Measurements from ENCODE around the gene SGMS1. TPM values are rescaled to one million over a fixed set of nuclear protein-coding genes. Genes with fewer than 3 reads are reported as not detected.

Gene SGMS1
- total RNA-seq, 2 experiments from 2014 or later, result 9.8 to 11.3 TPM

DNA sequence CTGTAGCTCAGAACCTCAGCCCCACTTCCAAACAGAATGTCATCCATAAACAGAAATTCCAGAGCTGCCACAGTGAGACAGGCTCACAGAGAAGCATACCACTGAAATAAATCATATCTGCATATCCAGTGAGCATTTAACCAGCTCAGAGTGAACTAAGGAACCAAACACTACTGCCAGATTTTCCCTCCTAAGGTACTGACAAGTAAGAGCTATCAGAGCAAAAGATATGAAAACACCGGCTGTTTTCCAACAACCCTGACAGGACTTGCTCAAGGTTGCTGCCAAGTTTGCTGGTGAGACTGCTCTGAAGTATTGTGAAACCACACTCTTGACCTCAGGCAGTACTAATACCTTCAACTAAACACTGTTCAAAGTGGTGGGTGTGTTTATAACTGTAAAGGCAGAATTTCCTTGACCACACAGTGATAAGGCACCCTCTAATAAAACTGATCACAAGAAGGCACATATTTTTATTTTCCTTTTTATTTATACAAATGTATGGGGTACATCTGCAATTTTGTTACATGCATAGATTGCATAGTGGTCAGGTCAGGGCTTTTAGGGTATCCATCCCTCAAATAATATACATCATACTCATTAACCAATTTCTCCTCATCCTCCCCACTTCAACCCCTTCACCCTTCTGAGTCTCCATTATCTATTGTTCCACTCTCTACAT lies 18.3 kb downstream of the SGMS1 start:
- peaks cover 4% of the 10 kb centered on the region for H3K36me3 Mint-ChIP-seq
- no peak overlapping the region for H3K4me3 Mint-ChIP-seq
- H3K27me3 Mint-ChIP-seq, result no peaks in the 10 kb centered on the region
- no peak for DNase-seq
- peaks cover 57% of the 10 kb centered on the region for H3K4me1 Mint-ChIP-seq
- H3K27ac Mint-ChIP-seq, result peak overlapping the region; percentile 5
- H3K9me3 Mint-ChIP-seq, result no peaks in the 10 kb centered on the region

DNA sequence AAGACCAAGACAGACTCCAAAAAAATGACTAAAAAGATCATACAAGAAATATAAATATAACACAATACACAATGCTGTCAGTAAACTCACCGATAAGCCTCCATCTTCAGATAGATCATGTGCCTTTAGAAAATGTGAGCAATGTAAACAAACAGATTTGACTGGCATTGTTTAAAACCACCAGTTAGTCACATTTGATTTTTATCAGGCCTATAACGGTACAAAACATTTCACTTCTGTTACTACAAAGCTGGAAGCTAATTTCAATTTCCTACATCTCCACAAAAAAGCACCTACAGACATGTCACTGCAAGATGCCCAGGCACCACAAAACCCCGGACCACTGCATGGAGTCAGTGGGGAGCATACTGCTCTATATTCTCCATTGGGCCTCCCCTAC lies 18.9 kb downstream of the SGMS1 start:
- Mint-ChIP-seq H3K9me3 (no peaks in the 10 kb centered on the region), H3K36me3 (peaks cover 4% of the 10 kb centered on the region), H3K4me3 (no peak overlapping the region), H3K27me3 (no peaks in the 10 kb centered on the region), H3K27ac (peak overlapping the region; percentile 5), H3K4me1 (peaks cover 55% of the 10 kb centered on the region)
- no peak for DNase-seq

DNA sequence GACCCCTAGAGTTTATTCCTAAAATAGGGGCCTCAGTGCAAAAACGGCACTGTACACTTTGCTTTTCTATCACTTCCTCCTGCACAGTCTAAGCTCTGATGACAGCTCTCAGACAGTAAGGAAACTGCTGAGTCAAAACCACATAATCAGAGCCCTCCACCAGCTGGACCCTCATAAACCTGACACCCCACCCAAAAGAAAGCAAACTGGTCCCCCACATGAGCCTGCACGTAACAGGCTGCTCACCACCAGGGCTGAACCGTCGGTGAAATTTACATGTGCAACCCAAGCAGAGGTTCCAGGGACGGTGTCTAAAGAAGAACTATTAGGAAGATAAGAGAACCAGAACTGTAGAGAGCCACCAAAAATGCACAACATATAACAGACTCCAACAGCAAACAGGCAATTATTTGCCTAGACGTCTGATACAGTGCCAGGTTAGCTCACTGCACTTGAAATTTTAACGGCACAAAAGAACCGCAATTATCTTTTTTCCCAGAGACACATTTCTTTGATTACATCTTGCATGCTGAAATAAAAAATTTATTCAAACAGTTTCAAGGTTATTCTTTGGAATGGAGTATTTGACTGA lies 19.6 kb downstream of the SGMS1 start:
- Mint-ChIP-seq H3K36me3 (peaks cover 4% of the 10 kb centered on the region), H3K9me3 (no peaks in the 10 kb centered on the region), H3K4me1 (peaks cover 55% of the 10 kb centered on the region), H3K27me3 (no peaks in the 10 kb centered on the region), H3K4me3 (peak overlapping the region; percentile 29), H3K27ac (peak overlapping the region; percentile 25)
- DNase-seq, result no peak

DNA sequence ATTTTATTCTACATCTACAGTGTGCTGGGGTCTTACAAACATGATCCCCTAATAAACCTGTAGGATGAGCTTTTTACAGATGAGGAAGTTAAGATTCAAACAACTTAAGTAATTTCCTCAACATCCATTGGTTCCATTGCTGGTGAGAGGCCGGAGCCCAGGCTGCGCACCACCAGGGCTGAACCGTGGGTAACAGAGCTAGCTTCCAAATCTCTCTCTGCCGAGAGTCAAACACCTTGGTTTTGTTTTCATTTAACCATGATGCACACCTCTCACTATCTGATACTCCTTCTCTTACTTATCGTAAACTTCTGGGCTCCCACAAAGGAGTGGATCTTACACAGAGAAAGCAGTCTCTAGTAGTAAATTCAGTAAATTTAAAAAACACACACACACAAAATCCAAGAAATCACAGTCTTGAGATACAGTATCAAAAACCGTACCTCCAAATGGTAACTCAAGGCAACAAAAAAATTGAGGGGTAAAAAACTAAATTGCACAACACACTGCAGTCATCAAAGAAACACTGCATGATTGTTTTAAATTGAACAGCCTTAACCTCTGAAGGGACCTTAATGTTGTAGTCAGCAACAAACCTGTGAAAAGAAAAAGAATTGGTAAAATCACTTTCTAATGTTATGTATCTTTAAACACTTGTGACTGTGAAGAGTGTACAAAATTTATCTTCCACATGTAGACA lies 20.5 kb downstream of the SGMS1 start:
- peaks cover 59% of the 10 kb centered on the region for H3K4me1 Mint-ChIP-seq
- H3K36me3 Mint-ChIP-seq, result peaks cover 4% of the 10 kb centered on the region
- no peak overlapping the region for H3K4me3 Mint-ChIP-seq
- no peak overlapping the region for H3K27ac Mint-ChIP-seq
- H3K27me3 Mint-ChIP-seq, result no peaks in the 10 kb centered on the region
- no peaks in the 10 kb centered on the region for H3K9me3 Mint-ChIP-seq
- DNase-seq, result no peak

DNA sequence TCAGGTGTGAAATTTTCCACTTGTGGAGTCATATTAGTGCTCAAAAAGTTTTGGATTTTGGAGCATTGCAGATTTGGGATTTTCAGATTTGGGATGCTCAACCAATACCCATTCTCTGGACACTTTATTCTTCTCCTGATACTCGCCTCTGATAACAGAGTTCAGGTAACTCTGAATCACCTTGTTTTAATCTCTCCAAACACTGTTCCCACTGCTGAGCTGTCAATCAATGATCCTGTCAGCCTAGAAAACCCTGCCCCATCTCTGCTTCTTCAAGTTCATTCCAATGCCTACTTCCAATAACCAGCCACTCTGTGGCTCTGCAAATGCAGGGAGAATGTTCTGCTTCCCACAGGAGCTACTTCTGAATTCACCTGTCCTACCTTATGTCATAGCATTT lies 21.8 kb downstream of the SGMS1 start:
- Mint-ChIP-seq H3K27ac (no peak overlapping the region), H3K4me1 (peaks cover 54% of the 10 kb centered on the region), H3K9me3 (no peaks in the 10 kb centered on the region), H3K27me3 (no peaks in the 10 kb centered on the region), H3K36me3 (peaks cover 4% of the 10 kb centered on the region), H3K4me3 (no peak overlapping the region)
- no peak for DNase-seq

DNA sequence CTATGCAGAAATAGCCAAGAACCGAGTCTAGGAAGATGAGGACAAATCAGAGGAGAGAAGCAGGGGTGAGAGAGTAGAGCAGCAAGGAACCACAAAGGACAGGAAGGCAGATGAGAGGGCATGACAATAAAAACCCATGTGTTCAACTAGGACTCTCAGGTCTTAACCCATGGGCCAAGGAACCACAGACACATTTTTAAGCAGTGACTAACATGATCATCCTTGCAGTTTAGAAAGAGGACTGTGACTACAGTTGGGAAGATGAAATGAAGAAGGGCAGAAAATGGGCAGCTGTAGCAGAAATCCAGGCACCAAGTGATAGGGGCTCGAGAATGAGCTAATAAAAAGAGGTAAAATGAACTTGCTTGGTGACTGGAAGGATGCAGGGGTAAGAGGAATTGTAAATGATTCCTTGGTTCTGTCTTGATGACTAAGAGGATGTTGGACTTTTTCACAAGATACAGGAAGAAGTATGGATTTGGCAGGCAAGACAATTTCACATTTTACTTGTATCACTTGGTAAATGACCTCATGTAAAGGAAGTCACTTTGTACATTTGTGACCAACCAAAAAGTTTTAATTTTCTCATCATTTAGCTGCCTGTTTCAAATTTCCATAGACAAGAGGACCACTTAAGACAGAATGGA lies 22.8 kb downstream of the SGMS1 start:
- Mint-ChIP-seq H3K36me3 (peaks cover 4% of the 10 kb centered on the region), H3K27ac (no peak overlapping the region), H3K27me3 (no peaks in the 10 kb centered on the region), H3K4me1 (peaks cover 47% of the 10 kb centered on the region), H3K4me3 (no peak overlapping the region), H3K9me3 (no peaks in the 10 kb centered on the region)
- no peak for DNase-seq

DNA sequence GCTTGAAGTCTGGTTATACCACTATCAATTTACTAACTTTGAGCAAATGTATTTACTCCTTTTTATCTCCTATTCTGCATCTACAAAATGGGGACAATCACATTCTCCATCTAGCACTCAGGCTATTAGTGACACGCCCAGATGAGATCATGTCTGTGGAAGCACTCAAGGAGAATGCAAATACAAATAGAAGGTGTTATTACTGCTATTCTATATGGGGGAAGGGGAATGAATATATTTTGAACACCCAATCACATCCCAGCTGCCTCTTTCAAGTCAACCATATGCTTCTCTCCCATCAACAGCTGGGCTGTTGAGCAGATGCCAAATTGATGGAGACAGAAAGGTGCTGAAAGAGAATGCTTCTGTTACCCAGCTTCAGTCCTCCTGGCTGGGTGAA lies 23.5 kb downstream of the SGMS1 start:
- Mint-ChIP-seq H3K36me3 (peaks cover 4% of the 10 kb centered on the region), H3K27me3 (no peaks in the 10 kb centered on the region), H3K4me3 (no peak overlapping the region), H3K9me3 (no peaks in the 10 kb centered on the region), H3K27ac (no peak overlapping the region), H3K4me1 (peaks cover 42% of the 10 kb centered on the region)
- no peak for DNase-seq

DNA sequence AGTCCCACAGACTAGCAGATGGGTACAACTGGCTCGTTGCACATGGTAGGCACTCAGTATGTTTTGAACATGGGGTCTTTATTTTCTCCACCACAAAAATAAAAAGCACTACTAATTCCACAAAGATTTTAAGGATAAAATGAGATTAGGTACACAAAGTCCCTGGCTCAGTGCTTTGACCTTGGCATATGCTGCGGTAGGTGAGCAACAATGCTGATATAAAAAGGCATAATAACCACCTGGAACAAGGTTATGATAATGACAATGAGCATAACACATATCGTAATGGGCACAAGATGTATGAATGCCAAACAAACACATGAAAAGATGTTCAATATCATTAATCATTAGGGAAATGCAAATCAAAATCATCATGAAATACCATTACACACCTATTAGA lies 26.9 kb downstream of the SGMS1 start:
- Mint-ChIP-seq H3K9me3 (no peaks in the 10 kb centered on the region), H3K36me3 (no peaks in the 10 kb centered on the region), H3K4me3 (no peak overlapping the region), H3K27me3 (no peaks in the 10 kb centered on the region), H3K4me1 (peaks cover 26% of the 10 kb centered on the region), H3K27ac (no peak overlapping the region)
- no peak for DNase-seq

DNA sequence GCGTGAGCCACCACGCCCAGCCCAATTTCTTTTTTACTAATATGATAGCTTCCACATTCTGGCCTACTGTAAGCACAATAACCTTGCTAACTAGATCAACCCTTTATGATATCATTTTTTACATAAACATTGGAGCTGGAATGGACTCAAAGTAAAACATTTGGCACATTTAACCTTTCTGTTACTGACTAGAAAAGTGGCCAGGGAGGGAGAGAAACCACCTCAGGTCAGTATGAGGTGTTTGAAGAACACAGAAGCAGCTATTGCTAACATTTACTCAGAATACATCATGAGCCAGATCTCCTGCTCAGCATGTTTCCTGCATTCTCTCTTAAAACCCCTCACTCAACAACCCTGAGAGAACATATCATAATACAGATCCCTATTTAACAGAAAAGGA lies 27.3 kb downstream of the SGMS1 start:
- Mint-ChIP-seq H3K27ac (no peak overlapping the region), H3K4me3 (no peak overlapping the region), H3K9me3 (no peaks in the 10 kb centered on the region), H3K4me1 (peaks cover 23% of the 10 kb centered on the region), H3K36me3 (no peaks in the 10 kb centered on the region), H3K27me3 (no peaks in the 10 kb centered on the region)
- no peak for DNase-seq

DNA sequence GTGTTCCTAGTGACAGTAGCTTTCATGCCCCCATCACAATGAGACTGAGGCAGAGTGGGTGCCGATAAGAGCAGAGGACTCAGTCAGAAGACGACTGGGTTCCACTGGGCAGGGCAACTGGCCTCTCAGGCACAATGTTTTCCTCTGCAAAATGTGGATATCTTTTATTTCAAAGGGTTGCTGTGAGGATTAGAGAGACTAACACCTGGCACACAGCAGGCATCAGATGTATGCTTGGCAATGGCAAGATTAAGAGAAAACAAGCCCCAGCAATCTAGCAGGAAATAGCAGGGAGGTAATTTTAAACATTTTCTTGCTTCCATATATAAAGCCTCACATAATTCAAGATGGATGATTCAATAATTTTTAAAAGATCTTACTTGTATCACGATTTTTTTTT lies 28.0 kb downstream of the SGMS1 start:
- H3K4me1 Mint-ChIP-seq, result peaks cover 19% of the 10 kb centered on the region
- H3K9me3 Mint-ChIP-seq, result no peaks in the 10 kb centered on the region
- H3K4me3 Mint-ChIP-seq, result no peak overlapping the region
- H3K27ac Mint-ChIP-seq, result no peak overlapping the region
- H3K27me3 Mint-ChIP-seq, result no peaks in the 10 kb centered on the region
- H3K36me3 Mint-ChIP-seq, result no peaks in the 10 kb centered on the region
- no peak for DNase-seq

DNA sequence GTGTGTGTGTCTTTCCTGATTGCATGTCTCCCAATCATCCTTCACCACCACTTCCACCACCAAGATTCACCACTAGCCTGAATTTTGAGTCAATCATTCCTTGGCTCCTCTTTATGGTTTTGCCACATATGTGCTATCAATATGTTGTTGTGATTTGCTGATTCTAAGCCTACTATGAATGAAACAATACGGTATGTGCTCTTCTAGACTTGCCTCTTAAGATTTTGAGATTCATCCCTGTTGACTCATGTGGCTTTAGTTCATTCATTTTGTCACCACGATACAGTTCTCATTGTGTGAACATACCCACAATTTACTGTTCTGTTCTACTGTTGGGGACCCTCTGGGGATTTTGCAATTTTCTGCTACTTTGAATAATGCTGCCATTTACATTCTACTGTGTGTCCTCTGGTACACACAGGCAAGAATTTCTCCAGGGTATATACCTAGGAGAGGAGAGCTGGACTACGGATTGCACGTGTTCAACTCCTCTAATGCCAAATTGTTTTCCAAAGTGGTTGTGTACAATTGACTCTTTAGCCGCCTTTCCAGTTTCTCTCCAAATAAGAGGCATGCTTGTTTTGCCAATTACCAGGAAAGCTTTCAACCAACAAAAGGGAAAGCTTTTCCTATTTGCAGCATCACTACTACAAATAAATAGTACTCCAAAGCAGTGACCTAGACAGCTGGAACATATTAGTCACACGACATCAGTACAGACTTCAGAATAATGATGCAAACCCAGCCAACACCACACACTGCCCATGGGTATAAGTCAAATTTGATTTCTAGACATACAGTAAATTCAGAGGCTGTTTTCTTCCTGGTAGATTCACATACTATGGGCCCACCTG lies 30.0 kb downstream of the SGMS1 start:
- H3K4me3 Mint-ChIP-seq, result no peak overlapping the region
- peaks cover 13% of the 10 kb centered on the region for H3K4me1 Mint-ChIP-seq
- H3K27ac Mint-ChIP-seq, result no peak overlapping the region
- DNase-seq, result no peak
- peaks cover 2% of the 10 kb centered on the region for H3K36me3 Mint-ChIP-seq
- H3K27me3 Mint-ChIP-seq, result no peaks in the 10 kb centered on the region
- no peaks in the 10 kb centered on the region for H3K9me3 Mint-ChIP-seq

DNA sequence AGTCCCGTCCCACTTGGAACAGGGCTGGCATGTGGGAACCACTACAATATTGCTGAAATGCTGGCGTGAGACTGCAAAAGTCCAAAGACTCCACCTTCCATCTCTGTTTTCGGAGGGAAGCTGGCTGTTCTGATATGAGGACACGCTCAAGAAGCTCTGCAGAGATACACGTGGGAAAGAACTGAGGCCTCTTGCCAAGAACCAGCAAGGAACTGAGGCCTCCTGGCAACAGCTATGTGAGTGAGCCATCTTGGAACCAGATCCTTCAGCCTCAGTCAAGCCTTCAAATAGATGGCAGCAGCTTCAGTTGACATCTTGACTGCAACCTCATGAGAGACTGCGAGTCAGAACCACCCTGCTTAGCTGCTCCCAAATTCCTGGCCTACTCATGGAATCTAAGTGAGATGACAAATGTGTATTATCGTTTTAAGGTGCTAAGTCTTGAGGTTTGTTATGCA lies 30.8 kb downstream of the SGMS1 start:
- Mint-ChIP-seq H3K9me3 (no peaks in the 10 kb centered on the region), H3K36me3 (peaks cover 6% of the 10 kb centered on the region), H3K27me3 (no peaks in the 10 kb centered on the region), H3K4me3 (no peak overlapping the region), H3K27ac (no peak overlapping the region), H3K4me1 (peaks cover 11% of the 10 kb centered on the region)
- no peak for DNase-seq

DNA sequence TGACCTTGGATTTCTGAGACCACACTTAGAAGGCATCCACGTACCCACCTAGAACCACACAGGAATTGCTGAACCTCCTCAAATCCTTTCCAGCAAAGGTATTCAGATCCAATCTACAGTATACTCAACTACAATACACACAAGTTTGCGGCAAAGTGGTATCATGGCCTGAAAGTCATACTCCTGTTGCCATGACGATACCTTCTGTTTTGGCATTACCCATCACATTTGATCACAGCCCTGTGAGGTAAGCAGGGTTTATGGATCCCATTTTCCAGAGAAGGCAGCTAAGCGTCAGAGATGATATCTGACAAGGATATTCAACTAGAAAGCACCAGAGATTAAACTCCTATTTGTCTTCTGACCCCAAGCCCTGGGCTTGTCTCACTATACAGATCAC lies 32.8 kb downstream of the SGMS1 start:
- H3K27ac Mint-ChIP-seq, result no peak overlapping the region
- no peak overlapping the region for H3K4me3 Mint-ChIP-seq
- no peaks in the 10 kb centered on the region for H3K27me3 Mint-ChIP-seq
- peaks cover 15% of the 10 kb centered on the region for H3K36me3 Mint-ChIP-seq
- no peaks in the 10 kb centered on the region for H3K9me3 Mint-ChIP-seq
- H3K4me1 Mint-ChIP-seq, result peaks cover 12% of the 10 kb centered on the region
- DNase-seq, result no peak

DNA sequence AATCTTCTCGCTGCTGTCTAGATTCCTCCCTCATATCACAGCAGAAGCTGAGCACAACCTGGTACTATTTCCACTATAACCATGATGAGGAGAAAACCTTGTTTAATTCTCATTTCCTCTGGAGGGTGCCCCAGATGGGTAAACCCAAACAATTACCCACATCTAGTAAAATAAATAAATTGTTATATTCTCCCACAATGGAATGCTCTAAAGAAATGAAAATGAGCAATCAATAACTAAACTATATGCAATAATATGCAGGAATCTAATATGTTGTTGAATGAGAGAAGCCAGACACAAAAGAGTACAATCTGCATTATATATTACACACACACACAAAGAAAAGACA lies 37.0 kb downstream of the SGMS1 start:
- DNase-seq, result no peak
- no peak overlapping the region for H3K4me3 Mint-ChIP-seq
- no peaks in the 10 kb centered on the region for H3K9me3 Mint-ChIP-seq
- no peak overlapping the region for H3K27ac Mint-ChIP-seq
- no peaks in the 10 kb centered on the region for H3K27me3 Mint-ChIP-seq
- peaks cover 18% of the 10 kb centered on the region for H3K4me1 Mint-ChIP-seq
- H3K36me3 Mint-ChIP-seq, result peaks cover 32% of the 10 kb centered on the region
